Left lung (tissue), 10 donors: ENCODE data around the gene ABCA7. TPM values are rescaled to one million over a fixed set of nuclear protein-coding genes. Genes with fewer than 3 reads are reported as not detected.

Source experiments
- ATAC-seq: fragments of 200-7000 bp; cut with Tn5 transposase; one replicate; pipeline ENCODE4 v1.9.1; 2020; ENCODE audit warnings: moderate library complexity
- DNase-seq, 4 donors: peaks; one replicate each; pipeline ENCODE4 v3.0.0-alpha.2; 2013 to 2020
- H3K27ac ChIP-seq, 2 donors: fragments of 200-600 bp; sonication (generic) in 1 of 2; one replicate each; pipeline versions ENCODE4 v1.5.0 to v1.8.0; 2020 to 2021
- H3K27me3 ChIP-seq, 2 donors: fragments of 200-600 bp; sonication (generic) in 1 of 2; one replicate each; pipeline versions ENCODE4 v1.5.0 to v1.8.0; 2020 to 2021
- H3K36me3 ChIP-seq, 2 donors: fragments of 200-600 bp; sonication (generic) in 1 of 2; one replicate each; pipeline versions ENCODE4 v1.5.0 to v1.8.0; 2020 to 2021
- H3K4me1 ChIP-seq, 2 donors: fragments of 200-600 bp; one replicate each; pipeline ENCODE4 v1.8.0; 2021
- H3K4me3 ChIP-seq, 2 donors: fragments of 200-600 bp; sonication (generic) in 1 of 2; one replicate each; pipeline versions ENCODE4 v1.5.0 to v1.8.0; 2020 to 2021; ENCODE audit warnings: mild to moderate bottlenecking in 1 of 2
- H3K9me3 ChIP-seq, 2 donors: fragments of 200-600 bp; sonication (generic) in 1 of 2; one replicate each; pipeline versions ENCODE4 v1.5.0 to v1.8.0; 2020 to 2021
- intact Hi-C, 2 donors: fragments of 100-400 bp; cut with DNase I; formaldehyde crosslinking; loops; one replicate each; pipeline versions ENCODE4 v1.11.2 to v1.14.2; 2022
- polyA plus RNA-seq, 6 donors: library from polyadenylated mRNA; unstranded; fragments of 120-200 nt; gene quantifications; one replicate each; pipeline ENCODE4 v1.2.1, GENCODE V29; 2013; ENCODE audit not compliant: insufficient read length in 6 of 6
- total RNA-seq, 2 donors: library from RNA; stranded (reverse); fragmentation: NEBNext Ultra II Directional; extraction: Animal tissue kit (Norgen Biotek cat#: 25700); gene quantifications; one replicate each; pipeline ENCODE4 v1.2.1, GENCODE V29; 2021
- TF ChIP-seq, protein P1 (sequence below), 2 donors: fragments of 200-600 bp; sonication (generic) in 1 of 2; IDR thresholded peaks; one replicate each; pipeline versions ENCODE4 v1.5.0 to v1.8.0; 2021; ENCODE audit warnings: antibody characterized with exemption in 2 of 2
- donor health status: DM: no; HTN: yes; CAD: no.
- donor health status: DM: no; HTN: no; CAD: no.

The ABCA7 gene
- total and polyA plus RNA-seq, 8 donors: 3.3 to 52.2 (median 4.9) TPM

DNA sequence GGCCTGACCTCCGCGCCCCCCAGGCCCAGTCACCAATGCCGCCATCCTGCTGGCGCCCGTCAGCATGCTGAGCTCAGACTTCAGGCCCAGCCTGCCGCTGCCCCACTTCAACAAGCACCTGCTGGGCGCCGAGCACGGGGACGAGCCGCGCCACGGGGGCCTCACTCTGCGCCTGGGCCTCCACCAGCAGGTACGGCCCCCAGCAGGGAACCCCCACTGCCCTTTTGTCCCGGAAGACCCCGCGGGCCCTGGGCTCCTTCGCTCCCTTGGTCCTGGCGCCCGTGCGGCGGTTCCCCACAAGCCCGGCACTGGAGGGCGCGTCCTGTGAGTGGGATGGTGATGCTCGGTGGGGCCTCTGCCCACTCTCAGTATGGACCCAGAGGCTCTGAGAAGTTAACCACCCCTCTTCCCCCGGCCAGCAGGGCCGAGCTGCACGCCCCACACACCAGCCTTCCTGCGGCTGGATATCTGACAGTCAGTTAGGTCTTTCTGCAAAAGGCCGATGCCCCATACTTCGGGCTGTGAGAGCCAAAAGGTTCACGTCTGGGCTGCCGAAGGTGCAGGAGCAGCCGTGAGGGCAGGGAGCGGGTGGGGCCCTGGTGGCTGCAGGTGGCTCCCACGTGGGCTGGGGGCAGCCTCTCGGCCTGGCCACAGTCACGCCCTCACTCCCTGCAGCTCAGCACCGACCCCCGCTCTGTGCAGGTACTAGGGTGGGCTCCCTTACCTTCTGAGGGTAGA, 47.8 kb upstream of the ABCA7 start:
- TF ChIP-seq, protein P1, sequence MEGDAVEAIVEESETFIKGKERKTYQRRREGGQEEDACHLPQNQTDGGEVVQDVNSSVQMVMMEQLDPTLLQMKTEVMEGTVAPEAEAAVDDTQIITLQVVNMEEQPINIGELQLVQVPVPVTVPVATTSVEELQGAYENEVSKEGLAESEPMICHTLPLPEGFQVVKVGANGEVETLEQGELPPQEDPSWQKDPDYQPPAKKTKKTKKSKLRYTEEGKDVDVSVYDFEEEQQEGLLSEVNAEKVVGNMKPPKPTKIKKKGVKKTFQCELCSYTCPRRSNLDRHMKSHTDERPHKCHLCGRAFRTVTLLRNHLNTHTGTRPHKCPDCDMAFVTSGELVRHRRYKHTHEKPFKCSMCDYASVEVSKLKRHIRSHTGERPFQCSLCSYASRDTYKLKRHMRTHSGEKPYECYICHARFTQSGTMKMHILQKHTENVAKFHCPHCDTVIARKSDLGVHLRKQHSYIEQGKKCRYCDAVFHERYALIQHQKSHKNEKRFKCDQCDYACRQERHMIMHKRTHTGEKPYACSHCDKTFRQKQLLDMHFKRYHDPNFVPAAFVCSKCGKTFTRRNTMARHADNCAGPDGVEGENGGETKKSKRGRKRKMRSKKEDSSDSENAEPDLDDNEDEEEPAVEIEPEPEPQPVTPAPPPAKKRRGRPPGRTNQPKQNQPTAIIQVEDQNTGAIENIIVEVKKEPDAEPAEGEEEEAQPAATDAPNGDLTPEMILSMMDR (IDR thresholded peaks at IDR 0.05): no peak
- Histone ChIP-seq H3K9me3 (no peaks in the 10 kb centered on the region), H3K27ac (no peak overlapping the region), H3K4me1 (peaks cover 0 to 6% of the 10 kb centered on the region in 2 donors), H3K27me3 (peaks cover 17 to 25% of the 10 kb centered on the region in 2 donors), H3K4me3 (no peak overlapping the region), H3K36me3 (peaks cover 0 to 63% of the 10 kb centered on the region in 2 donors)
- DNase-seq: peak in 1 of 4 donors; percentile 79
- no peak for ATAC-seq
- intact Hi-C loops: no loop called here

DNA sequence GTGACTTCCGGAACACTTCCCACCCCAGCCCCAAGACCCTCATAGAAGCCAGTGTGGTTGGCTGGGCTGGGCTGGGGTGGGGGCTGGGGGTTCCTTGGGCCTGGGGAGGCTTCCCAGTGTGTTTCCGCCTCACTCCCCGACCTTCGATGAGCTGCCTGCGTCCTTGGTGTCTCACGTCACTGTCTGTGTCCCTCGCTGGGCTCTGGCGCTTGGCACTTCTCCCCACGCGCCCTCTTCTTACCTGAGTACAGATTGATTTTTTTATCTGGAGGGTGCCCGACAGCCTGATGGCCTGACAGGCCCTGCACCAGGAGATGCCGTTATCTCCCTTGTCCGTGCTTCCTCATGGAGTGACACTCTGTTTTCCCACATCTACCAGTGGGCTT, 47.2 kb upstream of the ABCA7 start:
- ATAC-seq: no peak
- Histone ChIP-seq H3K4me3 (no peak overlapping the region), H3K27me3 (peaks cover 22 to 31% of the 10 kb centered on the region in 2 donors), H3K9me3 (no peaks in the 10 kb centered on the region), H3K27ac (no peak overlapping the region), H3K36me3 (peaks cover 0 to 58% of the 10 kb centered on the region in 2 donors), H3K4me1 (peaks cover 0 to 6% of the 10 kb centered on the region in 2 donors)
- intact Hi-C loops: no loop called here
- no peak for DNase-seq
- TF ChIP-seq, protein P1 (IDR thresholded peaks at IDR 0.05): no peak

DNA sequence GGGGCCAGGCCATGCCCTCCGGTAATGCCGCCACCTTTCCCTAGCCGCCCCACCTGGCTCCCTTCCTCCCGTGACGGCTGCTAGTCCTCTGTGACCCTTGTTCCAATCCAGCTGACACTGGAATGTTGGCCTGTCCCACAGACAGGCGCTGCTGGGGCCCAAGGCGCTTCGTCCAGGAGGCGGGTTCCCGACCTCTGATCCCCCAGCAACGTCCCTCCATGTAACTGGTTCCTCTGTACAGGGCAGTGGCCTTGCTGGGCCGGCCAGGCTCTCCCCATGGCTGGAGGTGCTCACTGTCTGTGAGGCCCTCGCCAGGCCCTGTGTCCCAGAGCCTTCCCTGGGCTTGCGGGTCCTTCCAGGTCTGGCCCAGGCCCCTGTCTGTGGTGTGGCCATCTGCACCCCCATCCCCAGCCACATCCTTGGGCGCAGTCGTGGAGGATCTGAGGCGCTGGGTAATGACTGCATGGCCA, 46.5 kb upstream of the ABCA7 start:
- H3K36me3 ChIP-seq: peaks cover 0 to 55% of the 10 kb centered on the region in 2 donors
- no peaks in the 10 kb centered on the region for H3K9me3 ChIP-seq
- H3K4me3 ChIP-seq: no peak overlapping the region
- ATAC-seq: no peak
- peak in 1 of 4 donors; percentile 79 for DNase-seq
- H3K4me1 ChIP-seq: peaks cover 0 to 6% of the 10 kb centered on the region in 2 donors
- H3K27me3 ChIP-seq: peaks cover 30 to 38% of the 10 kb centered on the region in 2 donors
- TF ChIP-seq, protein P1 (IDR thresholded peaks at IDR 0.05): no peak
- H3K27ac ChIP-seq: no peak overlapping the region
- intact Hi-C loops: no loop called here

DNA sequence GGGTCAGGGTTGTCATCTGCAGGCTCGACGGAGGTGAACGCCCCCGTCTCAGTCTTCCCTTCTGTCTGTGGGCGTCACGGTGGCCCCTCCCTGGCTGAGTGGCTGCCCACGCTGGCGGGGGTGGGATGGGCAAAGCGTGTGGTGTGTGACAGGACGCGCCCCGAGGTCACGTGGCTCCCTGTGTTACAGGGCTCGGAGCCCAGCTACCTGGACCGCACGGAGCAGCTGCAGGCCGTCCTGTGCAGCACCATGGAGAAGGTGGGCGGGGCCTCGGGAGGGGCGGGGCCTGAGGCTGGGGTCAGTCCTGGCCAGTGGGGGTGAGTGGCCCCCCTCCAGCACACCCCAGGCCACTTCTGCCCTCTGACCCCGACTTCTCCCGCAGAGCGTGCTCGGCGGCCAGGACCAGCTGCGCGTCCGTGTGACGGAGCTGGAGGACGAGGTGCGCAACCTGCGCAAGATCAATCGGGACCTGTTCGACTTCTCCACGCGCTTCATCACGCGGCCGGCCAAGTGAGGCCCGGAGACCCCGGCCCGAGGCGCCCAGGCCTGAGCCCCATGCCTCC, 46.0 kb upstream of the ABCA7 start:
- TF ChIP-seq, protein P1 (IDR thresholded peaks at IDR 0.05): no peak
- Histone ChIP-seq H3K27me3 (peaks cover 33 to 43% of the 10 kb centered on the region in 2 donors), H3K4me3 (no peak overlapping the region), H3K27ac (no peak overlapping the region), H3K36me3 (peaks cover 0 to 51% of the 10 kb centered on the region in 2 donors), H3K9me3 (no peaks in the 10 kb centered on the region), H3K4me1 (peaks cover 0 to 6% of the 10 kb centered on the region in 2 donors)
- DNase-seq: peak in 1 of 4 donors; percentile 71
- intact Hi-C loops: no loop called here
- ATAC-seq: no peak

DNA sequence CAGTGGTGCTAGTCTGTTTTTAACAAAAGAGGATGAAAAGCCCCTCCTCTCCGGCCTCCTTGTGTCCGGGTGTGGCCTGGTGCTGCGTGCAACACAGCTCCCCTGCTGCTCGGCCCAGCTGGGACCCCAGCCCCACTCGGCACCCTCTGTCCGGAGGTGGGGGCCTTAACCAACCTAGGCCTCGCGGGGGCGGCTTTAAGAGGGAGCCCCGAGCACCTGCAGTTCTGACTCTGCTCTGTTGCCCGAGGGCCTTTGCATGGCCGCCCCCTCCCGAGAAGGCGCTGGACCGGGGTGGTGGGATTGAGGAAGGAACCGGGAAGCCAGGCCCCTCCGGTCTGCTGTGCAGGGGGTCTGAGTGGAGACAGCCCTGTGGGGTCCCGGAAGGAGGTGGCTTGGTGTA, 45.4 kb upstream of the ABCA7 start:
- no peak for ATAC-seq
- TF ChIP-seq, protein P1 (IDR thresholded peaks at IDR 0.05): no peak

More for the DNA sequence above, 45.4 kb upstream of the ABCA7 start:
- Histone ChIP-seq H3K9me3 (no peaks in the 10 kb centered on the region), H3K4me3 (no peak overlapping the region), H3K4me1 (peaks cover 0 to 6% of the 10 kb centered on the region in 2 donors), H3K36me3 (peaks cover 0 to 46% of the 10 kb centered on the region in 2 donors), H3K27ac (no peak overlapping the region), H3K27me3 (peaks cover 39 to 49% of the 10 kb centered on the region in 2 donors)
- intact Hi-C loops: no loop called here
- no peak for DNase-seq
